ENCODE data around the gene PIGS.
"Not testable (repeated sequence)": the region's sequence is repeated elsewhere in the genome, so short reads cannot be mapped to it uniquely, and the experiment has no call there.

PIGS gene

GRCh38 chr17:28577466-28577824, 6.1 kb upstream of the PIGS start:
- H3K4me3 ChIP-seq (ENCODE audit: low read length) = no peak overlapping the region
- H3K9me3 ChIP-seq (ENCODE audit: control insufficient read depth, low read depth, low read length) = no peaks in the 10 kb centered on the region
- no peak overlapping the region for H3K9ac ChIP-seq (ENCODE audit: low read length)

GRCh38 chr17:28576758-28577465, 5.6 kb upstream of the PIGS start, which contains the start of gene ALDOC:
Gene ALDOC (minus strand): TSS chr17:28576895. CDS start chr17:28575532, 1,363 bp downstream.
- peaks cover 8% of the 10 kb centered on the region for H3K4me1 ChIP-seq (ENCODE audit: control insufficient read depth, low read depth, low read length)
- H3K9me3 ChIP-seq (ENCODE audit: control insufficient read depth, low read depth, low read length) = no peaks in the 10 kb centered on the region
- peaks cover 43% of the 10 kb centered on the region for H3K36me3 ChIP-seq (ENCODE audit: control insufficient read depth, low read depth, low read length)
- H3K9ac ChIP-seq (ENCODE audit: low read length) = no peak within 1 kb of the TSS
- peak within 1 kb of the TSS; percentile 46 for H3K4me3 ChIP-seq (ENCODE audit: low read length)
- peaks cover 16% of the 10 kb centered on the region for H3K27me3 ChIP-seq (ENCODE audit: control insufficient read depth, insufficient read depth, low read length)
- no peak within 1 kb of the TSS for H3K27ac ChIP-seq (ENCODE audit: low read length)

More at GRCh38 chr17:28577466-28577824, 6.1 kb upstream of the PIGS start:
- Histone ChIP-seq H3K36me3 (ENCODE audit: control insufficient read depth, low read depth, low read length) (peaks cover 48% of the 10 kb centered on the region), H3K4me1 (ENCODE audit: control insufficient read depth, low read depth, low read length) (peaks cover 8% of the 10 kb centered on the region), H3K27me3 (ENCODE audit: control insufficient read depth, insufficient read depth, low read length) (peaks cover 11% of the 10 kb centered on the region), H3K27ac (ENCODE audit: low read length) (no peak overlapping the region)

GRCh38 chr17:28576016-28576415, 4.7 kb upstream of the PIGS start:
- Histone ChIP-seq H3K36me3 (ENCODE audit: control insufficient read depth, low read depth, low read length) (peaks cover 39% of the 10 kb centered on the region), H3K27me3 (ENCODE audit: control insufficient read depth, insufficient read depth, low read length) (peaks cover 16% of the 10 kb centered on the region), H3K4me3 (ENCODE audit: low read length) (peak overlapping the region; percentile 25)
- H3K9ac ChIP-seq (ENCODE audit: low read length); H3K27ac ChIP-seq (ENCODE audit: low read length); H3K4me1 ChIP-seq (ENCODE audit: control insufficient read depth, low read depth, low read length); H3K9me3 ChIP-seq (ENCODE audit: control insufficient read depth, low read depth, low read length): not testable (repeated sequence)

GRCh38 chr17:28575126-28575795, 3.9 kb upstream of the PIGS start:
- Histone ChIP-seq H3K9me3 (ENCODE audit: control insufficient read depth, low read depth, low read length) (no peaks in the 10 kb centered on the region), H3K4me1 (ENCODE audit: control insufficient read depth, low read depth, low read length) (peaks cover 8% of the 10 kb centered on the region), H3K27ac (ENCODE audit: low read length) (no peak overlapping the region), H3K36me3 (ENCODE audit: control insufficient read depth, low read depth, low read length) (peaks cover 32% of the 10 kb centered on the region), H3K9ac (ENCODE audit: low read length) (no peak overlapping the region), H3K4me3 (ENCODE audit: low read length) (no peak overlapping the region), H3K27me3 (ENCODE audit: control insufficient read depth, insufficient read depth, low read length) (peaks cover 16% of the 10 kb centered on the region)

- Histone ChIP-seq H3K4me3 (ENCODE audit: low read length) (no peak overlapping the region), H3K4me1 (ENCODE audit: control insufficient read depth, low read depth, low read length) (peaks cover 8% of the 10 kb centered on the region), H3K9ac (ENCODE audit: low read length) (no peak overlapping the region), H3K27me3 (ENCODE audit: control insufficient read depth, insufficient read depth, low read length) (peaks cover 16% of the 10 kb centered on the region), H3K27ac (ENCODE audit: low read length) (no peak overlapping the region), H3K9me3 (ENCODE audit: control insufficient read depth, low read depth, low read length) (no peaks in the 10 kb centered on the region), H3K36me3 (ENCODE audit: control insufficient read depth, low read depth, low read length) (peaks cover 24% of the 10 kb centered on the region)
Measured at GRCh38 chr17:28574526-28574925, 3.2 kb upstream of the PIGS start.

GRCh38 chr17:28573966-28574480, 2.7 kb upstream of the PIGS start:
- H3K4me3 ChIP-seq (ENCODE audit: low read length) = no peak overlapping the region
- peaks cover 8% of the 10 kb centered on the region for H3K4me1 ChIP-seq (ENCODE audit: control insufficient read depth, low read depth, low read length)
- H3K9ac ChIP-seq (ENCODE audit: low read length) = no peak overlapping the region
- H3K36me3 ChIP-seq (ENCODE audit: control insufficient read depth, low read depth, low read length) = peaks cover 19% of the 10 kb centered on the region
- H3K9me3 ChIP-seq (ENCODE audit: control insufficient read depth, low read depth, low read length) = no peaks in the 10 kb centered on the region
- peaks cover 16% of the 10 kb centered on the region for H3K27me3 ChIP-seq (ENCODE audit: control insufficient read depth, insufficient read depth, low read length)
- no peak overlapping the region for H3K27ac ChIP-seq (ENCODE audit: low read length)

GRCh38 chr17:28573521-28573920, 2.2 kb upstream of the PIGS start:
- Histone ChIP-seq H3K36me3 (ENCODE audit: control insufficient read depth, low read depth, low read length) (peaks cover 14% of the 10 kb centered on the region), H3K9me3 (ENCODE audit: control insufficient read depth, low read depth, low read length) (no peaks in the 10 kb centered on the region), H3K4me3 (ENCODE audit: low read length) (no peak overlapping the region), H3K9ac (ENCODE audit: low read length) (no peak overlapping the region), H3K27me3 (ENCODE audit: control insufficient read depth, insufficient read depth, low read length) (peaks cover 16% of the 10 kb centered on the region), H3K4me1 (ENCODE audit: control insufficient read depth, low read depth, low read length) (peaks cover 8% of the 10 kb centered on the region), H3K27ac (ENCODE audit: low read length) (no peak overlapping the region)

GRCh38 chr17:28573040-28573380, 1.7 kb upstream of the PIGS start:
- H3K36me3 ChIP-seq (ENCODE audit: control insufficient read depth, low read depth, low read length) = peaks cover 9% of the 10 kb centered on the region
- peaks cover 16% of the 10 kb centered on the region for H3K27me3 ChIP-seq (ENCODE audit: control insufficient read depth, insufficient read depth, low read length)
- no peaks in the 10 kb centered on the region for H3K9me3 ChIP-seq (ENCODE audit: control insufficient read depth, low read depth, low read length)
- no peak overlapping the region for H3K9ac ChIP-seq (ENCODE audit: low read length)
- no peak overlapping the region for H3K4me3 ChIP-seq (ENCODE audit: low read length)
- no peak overlapping the region for H3K27ac ChIP-seq (ENCODE audit: low read length)
- peaks cover 8% of the 10 kb centered on the region for H3K4me1 ChIP-seq (ENCODE audit: control insufficient read depth, low read depth, low read length)

GRCh38 chr17:28572259-28573039, 1.1 kb upstream of the PIGS start:
- Histone ChIP-seq H3K4me1 (ENCODE audit: control insufficient read depth, low read depth, low read length) (peaks cover 6% of the 10 kb centered on the region), H3K27ac (ENCODE audit: low read length) (no peak overlapping the region), H3K9me3 (ENCODE audit: control insufficient read depth, low read depth, low read length) (no peaks in the 10 kb centered on the region), H3K9ac (ENCODE audit: low read length) (no peak overlapping the region), H3K36me3 (ENCODE audit: control insufficient read depth, low read depth, low read length) (peaks cover 3% of the 10 kb centered on the region), H3K4me3 (ENCODE audit: low read length) (peak overlapping the region; percentile 94), H3K27me3 (ENCODE audit: control insufficient read depth, insufficient read depth, low read length) (peaks cover 16% of the 10 kb centered on the region)

- Histone ChIP-seq H3K36me3 (ENCODE audit: control insufficient read depth, low read depth, low read length) (no peaks in the 10 kb centered on the region), H3K4me1 (ENCODE audit: control insufficient read depth, low read depth, low read length) (no peaks in the 10 kb centered on the region), H3K27me3 (ENCODE audit: control insufficient read depth, insufficient read depth, low read length) (peaks cover 13% of the 10 kb centered on the region), H3K4me3 (ENCODE audit: low read length) (peak overlapping the region; percentile 94), H3K9me3 (ENCODE audit: control insufficient read depth, low read depth, low read length) (no peaks in the 10 kb centered on the region), H3K9ac (ENCODE audit: low read length) (peak overlapping the region; percentile 68), H3K27ac (ENCODE audit: low read length) (no peak overlapping the region)
Measured at GRCh38 chr17:28570716-28571360, 486 bp downstream of the PIGS start.

GRCh38 chr17:28569446-28569845, 1.9 kb downstream of the PIGS start:
- Histone ChIP-seq H3K9me3 (ENCODE audit: control insufficient read depth, low read depth, low read length) (no peaks in the 10 kb centered on the region), H3K4me1 (ENCODE audit: control insufficient read depth, low read depth, low read length) (no peaks in the 10 kb centered on the region), H3K36me3 (ENCODE audit: control insufficient read depth, low read depth, low read length) (no peaks in the 10 kb centered on the region), H3K27me3 (ENCODE audit: control insufficient read depth, insufficient read depth, low read length) (peaks cover 9% of the 10 kb centered on the region), H3K9ac (ENCODE audit: low read length) (no peak overlapping the region), H3K27ac (ENCODE audit: low read length) (no peak overlapping the region), H3K4me3 (ENCODE audit: low read length) (no peak overlapping the region)
